GM20000 (cell line): ENCODE measurements around the gene PXDN.

ENCODE experiments used
- DNase-seq: peaks from one replicate; pipeline ENCODE4 v3.0.0; 2012; ENCODE audit warnings: low spot score
- CTCF ChIP-seq: IDR thresholded peaks from 2 replicates; pipeline ENCODE4 v1.5.1; 2012; ENCODE audit warnings: mild to moderate bottlenecking, control low read depth; ENCODE audit errors: extremely low read depth, missing control alignments

Gene PXDN

GRCh38 chr2:1610096-1610485 is 134.2 kb downstream of the PXDN start:
- DNase-seq = no peak
- no peak for TF ChIP-seq CTCF

GRCh38 chr2:1609485-1610095 is 134.7 kb downstream of the PXDN start:
- no peak for TF ChIP-seq CTCF
- DNase-seq = no peak

DNA sequence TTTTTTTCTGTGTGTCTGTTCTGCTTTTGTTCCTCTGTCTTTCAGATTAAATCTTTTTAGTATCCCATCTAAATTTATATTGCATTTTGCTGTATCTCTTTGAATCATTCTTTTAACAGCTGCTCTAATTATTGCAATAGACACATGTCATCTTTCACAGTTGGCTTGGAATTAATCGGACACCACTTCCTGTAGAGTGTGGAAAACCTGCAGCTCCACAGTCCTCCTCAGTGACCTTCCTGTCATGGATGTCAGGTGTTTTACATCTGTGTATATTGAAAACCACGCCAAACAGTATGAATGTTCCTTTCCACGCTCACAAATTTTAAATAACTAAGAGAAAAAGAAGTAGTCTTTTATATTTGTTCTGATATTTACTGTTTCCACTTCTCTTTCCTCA is 135.3 kb downstream of the PXDN start:
- no peak for DNase-seq
- TF ChIP-seq CTCF = no peak

DNA sequence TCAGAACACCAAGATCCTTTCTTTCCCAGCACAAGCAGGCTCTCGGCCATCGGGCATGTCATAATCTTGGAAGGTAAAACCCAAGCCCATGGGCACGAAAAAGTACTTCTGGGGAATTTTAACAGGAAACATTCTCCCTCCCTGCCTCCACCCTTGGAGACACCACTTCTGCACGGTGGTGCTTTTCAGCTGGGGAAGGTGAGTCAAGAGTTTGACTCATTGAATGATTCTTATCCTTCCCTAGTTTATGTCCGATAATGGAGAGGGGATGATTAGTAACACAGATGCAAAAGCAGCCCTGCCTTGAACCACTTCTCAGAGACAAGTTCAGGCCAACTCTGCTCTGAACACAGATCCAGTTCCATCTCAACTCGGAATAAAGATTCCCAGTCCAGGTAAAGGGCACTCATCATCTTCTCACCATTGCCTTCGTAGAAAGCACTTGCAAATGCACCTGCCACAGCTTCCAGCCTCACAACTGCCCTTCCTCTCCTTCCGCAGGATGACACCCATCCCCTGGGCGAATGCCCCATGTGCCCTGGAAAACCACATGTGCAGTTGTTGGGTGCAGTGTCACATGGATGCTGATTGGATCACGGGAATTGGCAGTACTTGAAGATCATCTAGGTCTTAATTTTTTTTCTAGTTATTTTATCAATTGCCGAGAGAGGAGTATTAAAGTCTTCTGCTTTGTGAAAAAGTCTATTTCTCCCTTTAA is 136.2 kb downstream of the PXDN start:
- no peak for TF ChIP-seq CTCF
- no peak for DNase-seq

DNA sequence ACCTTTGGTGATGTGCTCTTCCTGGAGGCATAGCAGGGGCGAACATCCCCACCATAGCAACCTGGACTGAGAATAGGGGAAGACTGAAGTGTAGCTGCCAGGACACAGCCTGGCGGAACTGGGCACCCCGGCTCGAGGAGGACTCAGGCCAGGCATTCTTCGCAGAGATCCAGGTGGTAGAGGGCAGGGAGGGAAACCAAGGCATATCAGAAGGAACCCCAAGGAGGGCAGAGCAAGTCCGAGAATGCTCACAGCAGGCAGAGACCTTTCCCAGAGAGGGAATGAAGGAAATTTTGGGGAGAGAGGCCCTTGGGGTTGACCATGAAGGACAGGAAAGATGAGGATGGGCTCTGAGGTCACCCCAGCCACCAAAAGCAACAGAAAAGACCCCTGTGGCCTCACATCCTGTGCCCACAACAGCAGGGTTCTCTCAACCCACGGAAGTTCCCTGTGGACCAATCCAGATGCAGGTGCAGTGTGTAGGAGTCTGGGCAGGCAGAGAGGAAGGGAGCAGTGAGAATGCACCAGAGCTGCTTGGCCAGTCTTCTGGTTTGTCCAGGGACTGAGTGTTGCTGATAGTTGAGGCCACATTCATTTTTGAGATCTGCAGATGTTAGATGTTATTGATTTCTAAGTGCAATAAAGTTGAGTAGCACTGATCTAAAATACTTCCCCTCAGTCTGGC is 136.9 kb downstream of the PXDN start:
- no peak for TF ChIP-seq CTCF
- DNase-seq = no peak

- TF ChIP-seq CTCF = no peak
Measured at GRCh38 chr2:1606421-1607235, 137.7 kb downstream of the PXDN start.

DNA sequence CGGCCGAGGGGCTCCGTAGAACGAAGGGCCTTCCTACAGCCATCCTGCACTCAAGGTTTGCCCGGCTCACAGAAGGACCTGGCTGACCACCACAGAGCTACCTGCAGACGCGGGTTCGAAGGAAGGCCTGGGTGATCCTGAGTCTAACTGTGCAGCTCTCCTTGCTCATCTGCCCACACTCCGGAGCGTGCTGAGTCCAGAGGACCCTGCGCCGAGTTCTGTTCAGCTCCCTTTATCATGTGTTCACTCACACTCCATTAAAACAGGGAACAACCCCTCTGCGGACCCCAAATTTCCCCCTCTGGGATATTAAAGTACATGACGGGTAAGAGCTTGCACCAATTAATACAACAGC is 138.3 kb downstream of the PXDN start:
- no peak for TF ChIP-seq CTCF
- no peak for DNase-seq

More at GRCh38 chr2:1606421-1607235, 137.7 kb downstream of the PXDN start:
- DNase-seq = no peak
